ENCODE data around the gene SRMS. TPM values are rescaled to one million over a fixed set of nuclear protein-coding genes. Genes with fewer than 3 reads are reported as not detected.

The SRMS gene
- total RNA-seq, 1 experiment from 2014 or later: not detected

- no peak for DNase-seq (ENCODE audit: low read depth)
These were observed 7.8 kb downstream of the SRMS start for GRCh38 chr20:63539441-63540370.

DNA sequence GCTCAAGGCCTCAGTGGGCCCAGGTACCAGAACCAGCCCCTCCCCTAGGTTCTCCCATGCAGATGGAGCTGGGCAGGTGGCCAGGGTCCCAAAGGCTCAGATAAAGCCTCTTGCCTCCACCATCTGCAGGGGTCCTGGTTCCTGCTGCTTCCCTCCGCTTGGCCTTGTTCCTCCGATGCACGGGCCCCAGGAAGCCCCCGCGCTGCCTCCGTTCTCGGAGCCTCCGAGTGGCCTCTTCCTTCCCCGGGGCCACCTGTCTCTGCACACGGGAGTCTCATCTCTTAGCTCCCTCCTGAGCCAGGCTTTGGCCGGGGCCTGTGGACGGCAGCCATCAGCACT, 8.5 kb downstream of the SRMS start:
- DNase-seq (ENCODE audit: low read depth): no peak

GRCh38 chr20:63538204-63539091, 9.1 kb downstream of the SRMS start:
- no peak for DNase-seq (ENCODE audit: low read depth)

GRCh38 chr20:63537525-63538203, 9.9 kb downstream of the SRMS start:
- peak; percentile 92 for DNase-seq (ENCODE audit: low read depth)

DNA sequence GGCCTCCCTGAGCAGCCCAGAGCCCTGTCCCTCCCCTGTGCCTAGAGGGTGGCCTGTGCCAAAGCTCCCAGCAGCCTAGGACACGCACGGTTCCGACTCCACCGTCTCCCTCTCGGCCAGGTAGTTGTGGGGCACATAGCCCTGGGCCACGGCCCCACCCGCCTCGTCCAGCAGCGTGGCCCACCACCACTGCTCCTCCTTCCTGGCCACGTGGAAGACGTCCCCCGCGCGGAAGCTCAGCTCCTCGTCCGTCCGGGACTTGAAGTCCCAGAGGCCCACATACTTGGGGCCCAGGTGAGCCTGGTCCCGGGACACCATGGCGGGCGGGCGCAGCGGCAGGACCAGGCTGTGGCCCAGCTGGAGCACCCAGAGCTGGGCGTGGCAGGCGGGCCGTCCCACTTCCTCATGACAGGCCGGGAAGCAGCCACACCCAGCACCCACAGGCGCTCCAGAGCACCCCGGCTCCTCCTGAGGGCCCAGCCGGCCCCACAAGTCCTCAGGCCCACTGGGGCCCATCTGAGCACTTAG, 10.5 kb downstream of the SRMS start, which contains the start of gene PTK6:
PTK6 (minus strand) TSS at position 380 of the 528 bp plus-strand sequence; CDS start at position 318, 62 bp downstream.
- DNase-seq (ENCODE audit: low read depth): no peak

GRCh38 chr20:63536241-63536977, 11.1 kb downstream of the SRMS start:
- DNase-seq (ENCODE audit: low read depth): peak; percentile 96

DNA sequence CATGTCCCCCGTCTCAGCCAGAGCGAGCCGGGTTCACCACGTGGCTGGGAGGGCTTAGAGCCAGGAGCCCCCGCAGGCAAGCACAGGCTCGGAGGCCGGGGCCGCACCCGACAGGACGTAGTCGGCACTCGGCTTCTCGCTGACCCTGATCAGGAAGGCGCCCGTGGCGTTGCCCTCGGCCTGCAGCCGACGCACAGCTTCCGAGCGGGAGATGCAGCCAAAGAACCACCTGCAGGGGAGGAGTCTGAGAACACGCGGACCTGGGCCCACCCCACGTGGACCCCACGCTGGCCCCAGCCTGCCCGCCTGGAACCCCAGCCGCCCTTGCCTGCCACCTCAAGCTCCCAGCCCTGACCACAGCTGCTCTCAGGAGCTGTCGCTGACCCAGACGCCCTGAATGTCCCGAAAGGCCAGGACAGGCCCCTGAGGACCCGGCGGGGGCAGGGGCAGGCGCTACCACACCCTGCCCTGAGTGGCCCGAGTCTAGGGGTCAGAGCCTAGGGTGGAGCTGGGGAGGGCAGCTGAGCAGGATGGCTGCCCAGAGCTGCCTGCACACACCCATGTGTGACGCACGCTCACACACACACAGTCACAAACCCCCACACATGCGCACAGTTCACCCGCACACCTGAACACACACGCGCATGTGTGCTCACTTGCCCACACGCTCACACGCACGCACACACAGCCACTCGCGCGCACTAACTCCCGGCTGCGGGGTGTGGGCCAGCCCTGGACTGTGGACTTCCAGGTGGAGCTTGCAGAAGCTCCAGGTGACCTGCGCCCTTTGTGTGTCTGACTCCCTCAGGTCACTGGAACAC, 12.5 kb downstream of the SRMS start:
- DNase-seq (ENCODE audit: low read depth): peak; percentile 57

DNA sequence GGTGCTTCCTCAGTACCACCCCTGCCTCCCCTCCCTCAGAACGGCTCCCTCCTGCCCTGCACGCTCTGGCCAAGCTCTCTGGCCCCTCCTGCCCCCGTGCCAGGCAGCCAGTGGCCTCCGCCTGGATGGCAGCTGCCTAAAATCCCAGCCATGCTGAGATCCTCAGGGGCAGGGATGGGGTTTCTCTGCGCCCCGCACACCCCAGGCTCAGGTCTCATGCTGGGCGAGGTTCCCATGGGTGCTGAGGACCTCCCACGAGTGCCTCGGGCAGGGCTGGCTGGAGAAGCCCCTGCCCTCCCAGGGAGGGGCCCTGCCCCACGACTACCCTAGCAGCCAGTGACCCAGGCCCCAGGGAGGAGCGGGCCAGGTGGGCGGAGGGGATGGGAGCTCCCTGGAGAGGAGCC, 13.1 kb downstream of the SRMS start:
- no peak for DNase-seq (ENCODE audit: low read depth)

DNA sequence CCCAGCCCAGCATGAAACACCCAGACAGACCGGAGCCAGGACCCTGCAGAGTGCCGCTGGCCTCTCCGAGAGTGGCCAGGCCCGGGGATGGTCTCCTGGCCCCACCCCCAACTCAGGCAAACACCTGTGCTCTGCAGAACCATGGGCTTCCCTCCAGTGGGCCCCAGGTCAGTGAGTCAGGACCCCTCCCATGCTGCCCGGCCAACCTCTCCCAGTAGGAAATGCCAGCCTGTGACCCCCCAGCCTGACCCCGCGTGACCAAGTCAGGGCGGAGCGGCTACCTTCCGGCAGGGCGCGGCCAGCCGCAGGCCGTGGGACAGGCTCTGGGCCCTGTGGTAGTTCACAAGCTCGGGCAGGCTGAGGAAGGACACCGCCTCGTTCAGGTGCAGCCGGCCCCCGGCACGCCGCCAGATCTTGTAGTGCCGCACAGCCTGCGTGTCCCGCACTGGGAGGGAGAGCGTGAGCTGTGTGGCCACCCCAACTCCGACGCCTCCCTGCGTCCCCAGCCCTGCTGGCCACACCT, 13.6 kb downstream of the SRMS start:
- no peak for DNase-seq (ENCODE audit: low read depth)

DNA sequence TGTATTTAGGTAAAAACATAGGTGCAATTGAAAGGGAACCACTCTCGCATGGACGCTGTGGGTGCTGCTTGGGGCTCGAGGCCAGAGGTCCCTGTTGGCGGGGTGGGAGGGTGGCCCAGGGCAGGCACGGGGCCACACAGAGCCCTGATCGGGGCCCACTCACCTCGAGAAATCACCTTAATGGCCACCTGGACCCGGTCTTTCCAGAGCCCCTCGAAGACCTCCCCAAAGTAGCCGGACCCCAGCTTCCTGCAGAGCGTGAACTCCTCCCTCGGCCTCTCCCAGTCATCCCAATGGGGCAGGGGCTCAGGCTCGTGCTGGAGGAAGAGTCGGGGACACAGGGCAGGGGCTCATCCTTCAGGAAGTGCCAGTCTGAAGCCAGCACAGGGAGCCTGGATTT, 14.2 kb downstream of the SRMS start:
- DNase-seq (ENCODE audit: low read depth): no peak

DNA sequence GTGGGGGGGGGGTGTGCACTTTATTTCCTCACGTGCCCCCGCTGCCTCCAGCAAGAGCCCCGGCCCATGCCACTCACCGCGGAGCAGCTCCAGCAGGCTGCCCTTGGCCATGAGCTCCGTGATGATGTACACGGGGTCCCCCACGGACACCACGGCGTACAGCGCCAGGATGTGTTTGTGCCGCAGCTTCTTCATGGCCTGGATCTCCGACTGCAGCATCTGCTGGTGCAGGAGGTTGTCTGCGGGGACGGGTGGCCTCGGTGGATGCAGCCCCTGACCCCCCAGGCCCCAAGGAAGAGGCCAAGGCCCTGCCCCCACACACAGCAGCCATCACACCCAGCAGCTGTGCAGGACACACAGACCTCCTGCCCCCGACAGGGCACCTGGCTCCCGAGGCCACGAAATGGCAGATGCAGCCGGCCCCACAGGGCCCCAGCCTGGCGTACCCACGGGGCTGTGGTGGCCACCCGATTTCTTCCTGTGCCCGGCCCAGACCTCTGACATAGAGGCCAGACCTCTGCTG, 15.0 kb downstream of the SRMS start:
- DNase-seq (ENCODE audit: low read depth): no peak

DNA sequence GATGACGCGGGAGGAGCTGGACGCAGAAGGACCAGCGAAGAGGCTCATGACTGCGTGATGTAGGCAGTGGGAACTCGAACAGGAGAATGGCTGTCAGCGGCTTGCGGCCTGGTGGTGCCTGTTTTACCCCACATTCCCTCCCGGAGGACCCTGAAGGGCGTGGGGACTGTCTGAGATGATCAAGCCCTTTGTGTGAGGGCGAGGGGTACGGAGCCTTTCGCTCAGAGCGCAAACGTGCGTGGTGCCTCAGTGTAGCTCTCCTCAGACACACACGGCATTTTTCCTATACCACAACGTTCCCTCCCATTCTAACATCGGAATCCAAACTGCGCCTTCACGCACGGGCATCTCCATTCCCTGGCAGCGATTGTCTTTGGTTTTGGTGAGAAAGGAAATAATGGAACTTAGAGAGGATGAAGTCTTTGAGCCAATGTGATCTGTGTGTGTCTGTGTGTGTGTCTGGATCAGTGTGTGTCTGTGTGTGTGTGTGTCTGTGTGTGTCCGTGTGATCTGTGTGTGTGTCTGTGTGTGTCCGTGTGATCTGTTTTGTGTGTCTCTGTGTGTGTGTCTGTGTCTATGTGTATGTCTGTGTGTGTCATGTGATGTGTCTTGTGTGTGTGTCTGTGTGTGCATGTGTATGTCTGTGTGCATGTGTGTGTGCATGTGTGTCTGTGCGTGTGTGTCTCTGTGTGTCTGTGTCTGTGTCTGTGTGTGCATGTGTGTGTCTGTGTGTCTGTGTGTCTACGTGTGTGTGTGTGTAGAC, 15.7 kb downstream of the SRMS start:
- no peak for DNase-seq (ENCODE audit: low read depth)

DNA sequence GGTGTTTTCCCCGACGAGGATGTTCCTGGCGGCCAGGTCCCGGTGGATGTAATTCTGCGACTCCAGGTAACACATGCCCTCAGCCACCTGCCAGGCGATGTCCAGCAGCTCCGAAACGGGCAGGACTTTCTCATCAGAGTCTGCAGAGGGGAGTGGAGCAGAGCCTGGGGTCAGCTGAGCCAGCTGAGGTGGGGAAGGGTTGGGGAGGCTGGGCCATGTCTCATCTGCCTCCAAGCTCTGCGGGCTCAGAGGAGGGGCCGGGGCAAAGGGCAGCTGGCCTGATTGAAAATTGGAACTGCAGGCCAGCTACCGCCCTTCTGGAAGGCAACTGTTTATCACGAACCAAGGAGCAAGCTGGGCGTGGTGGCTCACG, 16.8 kb downstream of the SRMS start:
- no peak for DNase-seq (ENCODE audit: low read depth)

- no peak for DNase-seq (ENCODE audit: low read depth)
These were observed 17.4 kb downstream of the SRMS start for GRCh38 chr20:63529861-63530787.

DNA sequence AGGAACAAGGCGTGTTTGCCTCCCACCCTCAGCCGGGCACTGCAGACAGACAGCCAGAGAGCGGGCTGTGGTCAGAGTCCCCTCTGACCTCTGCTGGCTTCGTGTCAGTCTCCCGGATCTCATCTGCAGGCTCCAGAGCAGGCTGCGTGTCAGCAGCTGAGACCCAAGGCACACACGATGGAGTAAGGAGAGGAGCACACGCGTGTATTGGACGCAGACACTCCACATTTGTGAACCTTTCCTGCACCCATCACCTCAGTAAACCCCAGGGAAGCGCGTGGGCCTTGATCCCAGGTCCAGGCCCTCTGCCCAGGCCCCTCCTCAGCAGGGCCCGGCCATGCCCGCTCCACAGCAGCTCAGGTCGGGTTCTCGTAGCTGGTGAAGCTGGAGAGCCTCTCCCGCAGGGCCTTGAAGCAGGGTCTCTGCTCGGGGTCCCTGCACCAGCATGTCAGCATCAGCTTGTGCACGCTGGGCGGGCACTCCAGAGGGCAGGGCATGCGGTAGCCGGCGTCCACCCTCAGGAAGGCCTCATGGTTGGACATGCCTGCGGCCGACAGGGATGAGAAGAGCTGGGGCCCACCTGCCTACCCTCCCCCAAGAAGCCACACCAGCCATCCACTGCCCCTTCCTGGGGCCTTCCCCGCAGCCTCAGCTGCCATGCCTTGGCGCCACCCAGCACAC, 18.2 kb downstream of the SRMS start:
- no peak for DNase-seq (ENCODE audit: low read depth)

- DNase-seq (ENCODE audit: low read depth): no peak
These were observed 20.4 kb downstream of the SRMS start for GRCh38 chr20:63527184-63527583.

DNA sequence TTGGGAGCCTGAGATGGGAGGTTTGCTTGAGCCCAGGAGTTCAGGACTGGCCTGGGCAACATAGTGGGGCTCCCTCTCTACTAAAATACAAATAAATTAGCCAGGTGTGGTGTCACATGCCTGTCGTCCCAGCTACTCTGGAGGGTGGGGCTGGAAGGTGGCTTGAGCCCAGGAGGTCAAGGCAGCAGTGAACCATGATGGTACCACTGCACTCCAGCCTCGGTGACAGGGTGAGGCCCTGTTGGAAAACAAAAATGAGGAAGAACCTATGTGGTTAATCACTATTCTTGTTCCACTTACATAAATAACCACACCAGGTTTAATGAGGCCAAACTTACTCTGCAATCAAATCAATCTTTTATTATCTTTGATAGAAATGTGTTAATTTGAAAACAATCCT, 21.6 kb downstream of the SRMS start:
- DNase-seq (ENCODE audit: low read depth): no peak
